G401 (cell line): ENCODE results near the gene ING5. TPM values are rescaled to one million over a fixed set of nuclear protein-coding genes. Genes with fewer than 3 reads are reported as not detected.
A peak's percentile ranks its signal among the peaks of the same experiment; 100 is the strongest.
"Not testable (repeated sequence)": the region's sequence is repeated elsewhere in the genome, so short reads cannot be mapped to it uniquely, and the experiment has no call there.

ENCODE experiments used
- DNase-seq: peaks from one replicate; pipeline ENCODE4 v3.0.0-alpha.2; 2015; ENCODE audit warnings: low spot score
- in situ Hi-C: cut with HindIII; loops from 2 replicates; pipeline ENCODE4 v1.10.0; 2016; ENCODE audit warnings: low sequenced_read_pairs, mixed read lengths
- total RNA-seq: library from RNA; depleted of rRNA; stranded (reverse); fragments of >200 nt; shearing (Covaris generic); gene quantifications from 2 replicates; pipeline ENCODE4 v1.2.3, GENCODE V29; 2014

Gene ING5
- total RNA-seq, 1 experiment from 2014 or later: 65.8 TPM

GRCh38 chr2:241701149-241701398, 765 bp upstream of the ING5 start:
- no peak for DNase-seq
- in situ Hi-C loops: no loop called here

- in situ Hi-C loops: no loop called here
- DNase-seq: peak; percentile 86
Observed at GRCh38 chr2:241702155-241703031, 554 bp downstream of the ING5 start.

GRCh38 chr2:241703032-241703604, 1.3 kb downstream of the ING5 start:
- peak; percentile 38 for DNase-seq
- in situ Hi-C loops: no loop called here

- DNase-seq: no peak
- in situ Hi-C loops: no loop called here
Observed at GRCh38 chr2:241706537-241706936, 4.7 kb downstream of the ING5 start.

GRCh38 chr2:241708879-241709278, 7.0 kb downstream of the ING5 start:
- DNase-seq: no peak
- in situ Hi-C loops: no loop called here

- no peak for DNase-seq
- in situ Hi-C loops: no loop called here
Observed at GRCh38 chr2:241719093-241719492, 17.3 kb downstream of the ING5 start.

GRCh38 chr2:241720099-241720498, 18.3 kb downstream of the ING5 start:
- in situ Hi-C loops: no loop called here
- DNase-seq: no peak

GRCh38 chr2:241720560-241720959, 18.7 kb downstream of the ING5 start:
- no peak for DNase-seq
- in situ Hi-C loops: no loop called here

GRCh38 chr2:241721852-241722251, 20.0 kb downstream of the ING5 start:
- in situ Hi-C loops: no loop called here
- no peak for DNase-seq

GRCh38 chr2:241722896-241723454, 21.1 kb downstream of the ING5 start:
- DNase-seq: no peak
- in situ Hi-C loops: no loop called here

- no peak for DNase-seq
- in situ Hi-C loops: no loop called here
Observed at GRCh38 chr2:241724259-241724974, 22.6 kb downstream of the ING5 start.

GRCh38 chr2:241724975-241725870, 23.4 kb downstream of the ING5 start:
- no peak for DNase-seq
- in situ Hi-C loops: no loop called here

- in situ Hi-C loops: no loop called here
- no peak for DNase-seq
Observed at GRCh38 chr2:241726459-241726858, 24.6 kb downstream of the ING5 start.

GRCh38 chr2:241728000-241728399, 26.2 kb downstream of the ING5 start:
- in situ Hi-C loops: no loop called here
- DNase-seq: no peak

- in situ Hi-C loops: no loop called here
- DNase-seq: peak; percentile 4
Observed at GRCh38 chr2:241728627-241729026, 26.8 kb downstream of the ING5 start.

- no peak for DNase-seq
- in situ Hi-C loops: no loop called here
Observed at GRCh38 chr2:241729868-241730267, 28.0 kb downstream of the ING5 start.

GRCh38 chr2:241730671-241731293, 28.9 kb downstream of the ING5 start:
- in situ Hi-C loops: no loop called here
- no peak for DNase-seq

- DNase-seq: peak; percentile 74
- in situ Hi-C loops: not testable (repeated sequence)
Observed at GRCh38 chr2:241732513-241733186, 30.8 kb downstream of the ING5 start.
